Measurements from ENCODE around the gene GLDN. TPM values are rescaled to one million over a fixed set of nuclear protein-coding genes. Genes with fewer than 3 reads are reported as not detected.

GLDN gene
- total RNA-seq, 1 donor from 2014 or later = 5.9 TPM

DNA sequence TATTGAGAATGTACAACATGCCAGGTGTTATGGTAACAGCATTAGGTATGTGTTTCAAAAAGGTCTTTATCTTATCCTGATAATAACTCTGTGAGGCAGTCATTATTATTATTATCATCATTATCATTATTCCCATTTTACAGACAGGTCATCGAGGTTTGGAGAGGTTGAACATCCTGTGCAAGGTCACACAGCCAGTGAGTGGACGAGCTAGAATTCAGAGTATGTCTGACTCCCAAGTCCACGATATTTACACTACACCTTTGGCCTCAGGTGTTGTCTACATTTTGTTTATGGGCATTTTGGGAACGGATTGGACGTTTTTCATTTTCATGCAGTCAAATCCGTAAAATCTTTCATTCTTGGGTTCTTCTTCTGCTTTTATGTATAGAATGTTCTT lies 24.0 kb downstream of the GLDN start:
- intact Hi-C loops (cut with DNase I) = no loop called here
- Histone ChIP-seq H3K27ac (no peak overlapping the region), H3K4me1 (peaks cover 18% of the 10 kb centered on the region), H3K4me3 (no peak overlapping the region), H3K36me3 (no peaks in the 10 kb centered on the region), H3K27me3 (no peaks in the 10 kb centered on the region), H3K9me3 (no peaks in the 10 kb centered on the region)
- no peak for DNase-seq (ENCODE audit: extremely low spot score in 2 of 2)
- TF ChIP-seq POLR2AphosphoS5 (IDR thresholded peaks at IDR 0.05; ENCODE audit: insufficient read depth in 1 of 2, low read depth in 1 of 2) = no peak
- no peak for TF ChIP-seq POLR2A (IDR thresholded peaks at IDR 0.05)
- TF ChIP-seq, protein P1, sequence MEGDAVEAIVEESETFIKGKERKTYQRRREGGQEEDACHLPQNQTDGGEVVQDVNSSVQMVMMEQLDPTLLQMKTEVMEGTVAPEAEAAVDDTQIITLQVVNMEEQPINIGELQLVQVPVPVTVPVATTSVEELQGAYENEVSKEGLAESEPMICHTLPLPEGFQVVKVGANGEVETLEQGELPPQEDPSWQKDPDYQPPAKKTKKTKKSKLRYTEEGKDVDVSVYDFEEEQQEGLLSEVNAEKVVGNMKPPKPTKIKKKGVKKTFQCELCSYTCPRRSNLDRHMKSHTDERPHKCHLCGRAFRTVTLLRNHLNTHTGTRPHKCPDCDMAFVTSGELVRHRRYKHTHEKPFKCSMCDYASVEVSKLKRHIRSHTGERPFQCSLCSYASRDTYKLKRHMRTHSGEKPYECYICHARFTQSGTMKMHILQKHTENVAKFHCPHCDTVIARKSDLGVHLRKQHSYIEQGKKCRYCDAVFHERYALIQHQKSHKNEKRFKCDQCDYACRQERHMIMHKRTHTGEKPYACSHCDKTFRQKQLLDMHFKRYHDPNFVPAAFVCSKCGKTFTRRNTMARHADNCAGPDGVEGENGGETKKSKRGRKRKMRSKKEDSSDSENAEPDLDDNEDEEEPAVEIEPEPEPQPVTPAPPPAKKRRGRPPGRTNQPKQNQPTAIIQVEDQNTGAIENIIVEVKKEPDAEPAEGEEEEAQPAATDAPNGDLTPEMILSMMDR (IDR thresholded peaks at IDR 0.05) = no peak

DNA sequence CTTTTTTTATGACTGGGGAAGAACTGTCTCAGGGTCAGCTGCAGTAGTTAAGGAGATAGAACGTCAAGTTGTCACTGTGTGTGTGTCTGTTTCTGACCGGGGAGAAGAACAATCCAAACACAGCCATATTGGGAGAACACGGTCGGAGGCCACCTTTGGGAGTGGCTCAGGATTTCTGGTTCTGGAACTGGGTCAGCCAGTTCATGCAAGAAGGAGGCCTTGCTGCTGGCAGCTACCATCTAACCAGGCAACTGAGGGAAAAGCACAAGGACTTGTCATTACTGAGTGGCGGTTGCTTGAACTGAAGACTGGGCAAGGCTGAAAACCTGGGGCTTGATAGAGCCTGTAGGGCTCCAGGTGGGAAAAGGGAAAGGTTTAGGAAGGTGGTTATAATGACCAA lies 24.6 kb downstream of the GLDN start:
- Histone ChIP-seq H3K27ac (no peak overlapping the region), H3K9me3 (no peaks in the 10 kb centered on the region), H3K4me3 (no peak overlapping the region), H3K36me3 (no peaks in the 10 kb centered on the region), H3K4me1 (peaks cover 18% of the 10 kb centered on the region), H3K27me3 (no peaks in the 10 kb centered on the region)
- intact Hi-C loops (cut with DNase I) = no loop called here
- DNase-seq (ENCODE audit: extremely low spot score in 2 of 2) = no peak
- TF ChIP-seq POLR2A (IDR thresholded peaks at IDR 0.05) = no peak
- no peak for TF ChIP-seq POLR2AphosphoS5 (IDR thresholded peaks at IDR 0.05; ENCODE audit: insufficient read depth in 1 of 2, low read depth in 1 of 2)
- TF ChIP-seq, protein P1 (IDR thresholded peaks at IDR 0.05) = no peak

DNA sequence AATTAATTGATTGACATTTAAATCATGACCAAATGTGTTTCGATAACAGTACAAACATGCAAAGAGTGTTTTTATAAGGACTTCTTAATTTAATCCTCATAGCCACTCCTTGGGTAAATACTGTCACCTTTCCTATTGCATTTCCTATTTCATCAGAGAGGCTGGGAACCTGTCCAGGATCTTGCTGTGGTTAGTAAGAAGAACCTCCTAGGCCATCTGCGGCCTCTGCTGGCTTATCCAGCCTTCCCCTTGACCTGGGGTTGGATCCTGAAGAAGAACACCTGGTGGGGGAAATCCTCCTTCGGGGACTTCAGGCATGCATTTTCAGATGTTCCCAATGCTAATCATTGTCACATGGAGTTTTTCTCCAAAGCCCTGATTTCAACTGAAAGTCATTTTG lies 25.5 kb downstream of the GLDN start:
- no peaks in the 10 kb centered on the region for H3K27me3 ChIP-seq
- no peak for DNase-seq (ENCODE audit: extremely low spot score in 2 of 2)
- H3K4me3 ChIP-seq = no peak overlapping the region
- intact Hi-C loops (cut with DNase I) = no loop called here
- H3K4me1 ChIP-seq = peaks cover 18% of the 10 kb centered on the region
- TF ChIP-seq, protein P1 (IDR thresholded peaks at IDR 0.05) = no peak
- no peak for TF ChIP-seq POLR2AphosphoS5 (IDR thresholded peaks at IDR 0.05; ENCODE audit: insufficient read depth in 1 of 2, low read depth in 1 of 2)
- no peak for TF ChIP-seq POLR2A (IDR thresholded peaks at IDR 0.05)
- no peaks in the 10 kb centered on the region for H3K9me3 ChIP-seq
- H3K36me3 ChIP-seq = no peaks in the 10 kb centered on the region
- no peak overlapping the region for H3K27ac ChIP-seq

DNA sequence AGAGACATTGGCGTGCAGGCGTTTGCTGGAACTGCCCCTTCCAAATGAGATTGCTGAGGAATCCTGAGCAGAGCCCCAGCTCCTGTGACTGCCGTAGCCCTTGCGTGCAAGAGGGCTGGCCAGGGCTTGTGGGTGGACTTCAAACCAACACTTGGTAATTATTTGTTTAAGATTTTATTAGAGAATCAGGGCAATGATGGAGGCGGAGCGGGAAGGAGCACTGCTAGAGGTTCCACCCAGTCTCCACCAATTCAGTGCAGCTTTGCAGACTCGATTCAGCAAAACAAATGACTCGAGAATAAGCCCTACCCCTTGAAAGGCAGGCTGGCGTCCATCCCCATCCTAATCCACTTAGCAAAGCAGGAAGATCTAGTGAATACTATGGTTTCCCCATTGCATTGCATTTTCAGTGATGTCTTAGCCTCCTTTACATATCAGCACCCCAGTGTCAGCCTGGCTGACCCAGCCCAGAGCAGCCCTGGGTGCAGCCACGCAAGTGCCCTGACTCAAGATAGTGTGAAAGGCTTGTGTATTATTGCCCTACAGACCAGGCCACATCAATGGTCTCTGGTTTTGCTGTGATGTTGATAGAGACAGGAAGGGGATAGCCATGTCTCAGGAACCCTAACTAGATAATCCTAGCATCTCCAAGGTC lies 26.0 kb downstream of the GLDN start:
- no peaks in the 10 kb centered on the region for H3K36me3 ChIP-seq
- no peak overlapping the region for H3K4me3 ChIP-seq
- peaks cover 18% of the 10 kb centered on the region for H3K4me1 ChIP-seq
- TF ChIP-seq POLR2AphosphoS5 (IDR thresholded peaks at IDR 0.05; ENCODE audit: insufficient read depth in 1 of 2, low read depth in 1 of 2) = no peak
- TF ChIP-seq POLR2A (IDR thresholded peaks at IDR 0.05) = no peak
- TF ChIP-seq, protein P1 (IDR thresholded peaks at IDR 0.05) = no peak
- intact Hi-C loops (cut with DNase I) = no loop called here
- no peak overlapping the region for H3K27ac ChIP-seq
- no peak for DNase-seq (ENCODE audit: extremely low spot score in 2 of 2)
- no peaks in the 10 kb centered on the region for H3K9me3 ChIP-seq
- H3K27me3 ChIP-seq = no peaks in the 10 kb centered on the region

DNA sequence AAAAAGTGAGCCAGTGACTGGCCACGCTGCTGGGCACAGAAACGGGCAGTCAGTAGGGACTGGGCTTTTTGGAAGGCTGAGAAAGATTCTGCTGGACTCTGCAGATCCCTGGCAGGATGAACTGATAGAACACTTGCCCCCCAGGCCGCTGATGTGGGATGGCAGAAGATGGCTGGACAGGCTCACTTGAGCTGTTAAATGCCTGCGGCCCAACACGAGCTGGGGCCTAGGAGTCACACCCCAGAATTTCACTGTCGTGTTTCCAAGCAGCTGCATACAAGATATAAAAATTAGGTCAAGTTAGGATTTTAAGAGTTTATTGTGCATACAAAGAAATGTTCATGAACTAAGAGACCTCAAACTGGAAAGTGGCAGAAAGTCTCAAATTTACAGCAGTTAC lies 26.9 kb downstream of the GLDN start:
- no peaks in the 10 kb centered on the region for H3K27me3 ChIP-seq
- TF ChIP-seq, protein P1 (IDR thresholded peaks at IDR 0.05) = no peak
- no peaks in the 10 kb centered on the region for H3K9me3 ChIP-seq
- no peak overlapping the region for H3K27ac ChIP-seq
- no peak for DNase-seq (ENCODE audit: extremely low spot score in 2 of 2)
- H3K4me3 ChIP-seq = no peak overlapping the region
- H3K36me3 ChIP-seq = no peaks in the 10 kb centered on the region
- peaks cover 18% of the 10 kb centered on the region for H3K4me1 ChIP-seq
- intact Hi-C loops (cut with DNase I) = no loop called here

Measured in vagina (tissue), 2 donors.